GM18505 (cell line): Measurements from ENCODE around the gene ELMO1.

Experiments used
- ATAC-seq: cut with Tn5 transposase; IDR thresholded peaks from one replicate; pipeline ENCODE4 v1.9.1; 2021; ENCODE audit not compliant: unreplicated experiment
- POLR2A ChIP-seq: IDR thresholded peaks from 4 replicates; pipeline ENCODE4 v1.6.1; 2011; ENCODE audit warnings: borderline replicate concordance; ENCODE audit not compliant: insufficient read depth, insufficient read length; ENCODE audit errors: extremely low read depth

The ELMO1 gene

DNA sequence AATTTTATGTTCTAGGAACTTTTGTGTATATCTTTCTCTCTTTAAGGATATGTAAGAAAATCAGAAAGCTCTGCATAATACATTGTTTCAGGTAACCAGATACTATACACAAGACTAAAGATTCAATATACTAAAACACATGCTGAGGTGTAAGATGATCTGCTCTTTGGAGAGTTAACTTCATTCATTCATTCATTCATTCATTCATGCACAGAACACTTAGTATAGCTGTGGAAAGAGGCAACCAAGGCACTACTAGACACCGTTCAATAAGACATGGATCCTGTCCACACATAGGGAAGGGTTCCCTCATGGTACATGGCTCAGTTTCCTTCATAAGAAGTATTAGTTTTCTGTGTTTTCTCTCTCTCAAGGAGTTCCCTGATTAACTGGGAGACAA lies 516.8 kb downstream of the ELMO1 start:
- TF ChIP-seq POLR2A, result no peak
- ATAC-seq, result no peak

DNA sequence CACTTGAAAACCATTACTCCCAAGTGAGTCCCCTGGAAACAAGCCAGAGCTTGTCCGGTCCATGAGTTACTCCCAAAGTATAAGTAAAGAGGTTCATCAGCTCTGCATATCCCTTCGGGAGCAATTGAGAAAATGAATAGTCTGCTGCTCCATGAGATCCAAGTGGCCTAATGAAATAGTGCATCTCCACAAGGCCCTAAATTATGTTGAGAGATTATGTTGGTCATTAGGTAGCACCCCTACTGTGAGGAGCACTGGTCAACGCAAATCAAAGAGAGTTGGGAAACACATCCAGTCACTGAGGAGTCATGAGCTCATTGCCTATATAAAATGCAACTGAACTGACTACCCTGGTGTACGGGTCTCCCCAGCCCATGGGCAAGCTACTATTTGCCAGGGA lies 518.9 kb downstream of the ELMO1 start:
- ATAC-seq, result no peak
- TF ChIP-seq POLR2A, result no peak

DNA sequence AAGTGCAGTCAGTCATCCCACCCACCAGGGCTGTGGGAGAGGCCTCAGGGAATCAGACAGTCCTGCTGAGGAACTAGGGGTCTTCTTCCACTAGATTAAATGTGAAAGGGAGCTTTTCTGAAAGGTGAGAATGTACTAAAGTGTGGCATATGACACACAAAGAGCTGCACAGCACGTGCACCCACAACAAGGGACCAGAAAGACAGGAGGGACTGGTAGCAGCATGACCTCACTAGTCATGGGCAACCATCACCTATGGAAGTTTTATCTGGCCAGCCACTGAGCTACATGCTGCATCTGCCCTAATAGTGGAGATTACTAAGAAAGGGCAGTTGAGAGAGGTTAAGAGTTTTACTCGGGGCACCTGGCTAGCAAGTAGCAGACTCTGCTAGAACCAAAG lies 519.9 kb downstream of the ELMO1 start:
- ATAC-seq, result no peak
- TF ChIP-seq POLR2A, result no peak

DNA sequence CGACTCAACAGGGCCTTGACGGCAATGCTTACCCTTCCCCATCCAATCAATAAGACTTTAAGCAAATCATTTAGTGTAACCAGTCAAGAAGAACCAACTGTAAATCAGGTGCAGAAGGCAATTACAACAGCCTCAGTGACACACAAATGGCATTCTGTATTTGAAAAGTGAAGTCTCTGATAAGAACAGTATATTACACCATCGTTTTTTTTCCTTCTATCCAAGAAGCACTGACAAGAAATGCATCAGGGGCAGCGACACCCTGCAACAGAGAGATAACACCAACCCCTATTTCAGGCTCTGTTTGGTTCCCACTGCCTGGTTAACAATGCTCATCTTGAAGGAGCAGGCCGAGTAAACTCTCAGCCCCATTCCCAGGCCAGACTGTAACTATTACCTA lies 520.4 kb downstream of the ELMO1 start:
- ATAC-seq, result no peak
- TF ChIP-seq POLR2A, result no peak

DNA sequence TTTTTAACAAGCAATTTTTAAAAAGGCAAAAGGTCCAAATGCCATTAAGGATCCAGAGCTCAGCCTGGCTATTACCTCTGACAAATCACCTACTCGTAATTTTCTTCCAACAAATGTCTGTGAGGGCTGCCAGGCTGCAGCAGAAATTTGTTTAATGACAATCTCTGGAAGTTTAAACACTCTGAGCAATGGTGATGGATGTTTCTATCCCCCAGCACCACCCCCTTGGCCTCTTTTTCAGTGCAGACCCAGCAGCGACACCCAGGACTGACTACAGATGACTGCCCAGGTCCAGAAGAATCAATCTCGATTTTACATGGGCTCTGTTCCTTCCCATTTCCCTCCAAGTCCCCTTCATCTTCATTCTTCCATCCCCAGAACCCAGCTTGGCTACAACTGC lies 523.0 kb downstream of the ELMO1 start:
- TF ChIP-seq POLR2A, result no peak
- ATAC-seq, result no peak

DNA sequence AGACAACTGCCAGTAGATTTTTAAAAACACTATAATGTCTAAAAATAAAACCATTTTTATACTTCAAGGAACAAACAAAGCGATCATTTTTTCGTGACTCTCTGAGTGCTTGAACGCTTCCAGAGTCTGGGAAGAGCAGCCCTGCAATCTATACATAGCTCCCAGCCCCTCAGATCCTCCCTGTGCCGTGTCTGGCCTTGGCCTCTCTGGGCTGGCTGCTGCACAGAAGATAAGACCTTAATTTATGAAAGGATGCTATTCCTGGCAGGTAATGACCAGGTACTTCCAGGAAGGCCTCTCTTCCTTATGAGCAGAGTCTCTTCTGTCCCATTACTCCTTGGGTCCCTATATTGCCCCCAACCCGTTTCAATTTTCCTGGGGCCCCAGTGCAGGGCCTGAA lies 523.5 kb downstream of the ELMO1 start:
- ATAC-seq, result no peak
- TF ChIP-seq POLR2A, result no peak

DNA sequence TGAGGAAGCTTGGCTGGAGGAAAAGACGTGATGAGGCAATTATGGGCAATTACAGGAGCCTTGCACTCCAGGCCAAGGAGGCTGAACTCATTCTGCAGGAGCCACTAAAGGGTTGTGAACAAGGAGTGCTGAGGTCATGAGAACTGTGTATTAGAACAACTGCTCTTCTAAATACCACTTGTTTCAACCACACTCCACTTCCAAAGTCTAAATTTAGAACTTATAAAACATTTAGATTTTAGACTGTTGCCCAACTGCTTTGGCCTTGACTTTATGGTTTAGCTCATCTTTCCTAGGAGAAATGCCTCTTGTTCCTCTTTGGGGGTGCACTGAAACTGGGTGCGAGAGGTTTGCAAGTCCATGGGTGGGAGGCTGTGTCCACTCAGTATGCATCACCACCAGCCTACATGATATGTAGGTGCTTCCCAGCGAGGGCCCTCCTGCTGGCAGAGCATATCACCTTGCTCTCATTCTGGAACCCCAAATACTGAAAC lies 524.7 kb downstream of the ELMO1 start:
- ATAC-seq, result no peak

DNA sequence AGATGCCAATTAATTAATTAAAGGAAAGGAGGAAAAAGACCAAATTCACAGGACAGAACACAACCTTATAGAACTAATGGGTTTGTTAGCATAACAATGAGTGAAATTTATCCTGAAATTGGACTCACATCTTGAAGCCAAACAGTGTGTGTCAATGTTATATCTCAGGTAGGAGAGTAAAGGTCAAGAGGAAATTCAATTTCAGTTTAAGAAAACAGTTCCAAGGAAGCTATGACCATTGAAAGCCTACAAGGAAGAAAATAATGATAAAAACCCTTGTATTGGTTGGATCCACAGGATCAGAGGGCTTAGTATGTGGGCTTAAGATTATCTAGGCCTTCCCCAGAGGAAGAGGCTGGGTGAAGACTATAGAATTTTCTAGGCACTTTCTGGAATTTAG lies 525.5 kb downstream of the ELMO1 start:
- no peak for ATAC-seq
- no peak for TF ChIP-seq POLR2A

More for the DNA sequence above, 524.7 kb downstream of the ELMO1 start:
- TF ChIP-seq POLR2A, result no peak

DNA sequence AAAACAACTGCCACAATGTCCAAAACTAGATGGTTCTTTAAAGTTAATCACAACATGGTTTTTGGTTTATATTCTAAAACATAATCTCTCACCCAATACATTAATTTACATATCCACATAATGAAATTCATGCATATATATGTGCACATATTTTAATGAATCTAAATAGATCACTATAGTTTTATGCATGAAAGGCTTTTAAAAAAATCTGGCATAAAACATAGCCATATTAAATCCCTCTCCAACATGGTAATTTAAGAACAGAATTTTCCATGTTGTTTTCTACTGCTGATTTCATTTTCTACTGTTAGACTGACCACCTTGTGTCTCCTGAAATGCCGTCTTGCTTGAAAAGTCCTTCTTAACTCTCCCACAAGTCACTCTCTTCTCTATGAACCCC lies 528.2 kb downstream of the ELMO1 start:
- ATAC-seq, result no peak
- TF ChIP-seq POLR2A, result no peak

DNA sequence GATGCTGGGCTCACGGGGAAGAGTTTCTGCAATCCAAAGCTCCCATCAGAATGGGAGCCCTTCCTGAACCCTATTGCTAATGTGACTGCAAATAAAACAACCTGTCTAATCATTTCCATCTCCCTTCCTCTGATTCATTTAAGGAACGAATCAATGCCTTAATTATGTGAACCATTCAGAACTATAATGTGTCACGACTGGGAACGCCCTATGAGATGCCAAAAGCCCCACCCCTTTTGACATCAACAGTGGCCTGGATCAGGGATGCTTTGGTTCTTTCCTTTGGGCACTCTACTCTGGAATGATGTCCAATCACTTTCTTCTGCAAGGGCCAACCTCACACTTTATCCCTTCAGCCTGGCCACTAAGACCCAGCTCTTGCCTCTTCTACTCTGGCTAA lies 528.9 kb downstream of the ELMO1 start:
- no peak for ATAC-seq
- no peak for TF ChIP-seq POLR2A

DNA sequence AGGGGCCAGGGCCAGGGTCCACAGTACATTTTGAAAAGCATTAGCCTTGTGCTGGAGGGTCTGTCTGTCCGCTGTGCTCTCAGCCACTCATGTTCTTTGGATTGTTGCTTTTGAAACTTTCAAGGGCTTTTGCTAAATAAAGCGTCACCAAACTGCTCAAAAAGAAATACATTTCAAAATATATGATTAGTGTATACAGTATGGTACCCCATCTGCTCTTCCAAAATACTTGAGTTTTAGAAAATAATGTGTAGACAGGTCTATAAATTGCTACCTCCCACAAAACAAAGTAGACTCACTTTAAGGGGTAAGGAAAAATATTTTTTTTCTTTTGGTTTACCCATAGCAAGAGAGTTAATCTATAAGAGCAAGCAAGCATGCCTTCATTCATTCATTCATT lies 530.1 kb downstream of the ELMO1 start:
- no peak for ATAC-seq
- no peak for TF ChIP-seq POLR2A

DNA sequence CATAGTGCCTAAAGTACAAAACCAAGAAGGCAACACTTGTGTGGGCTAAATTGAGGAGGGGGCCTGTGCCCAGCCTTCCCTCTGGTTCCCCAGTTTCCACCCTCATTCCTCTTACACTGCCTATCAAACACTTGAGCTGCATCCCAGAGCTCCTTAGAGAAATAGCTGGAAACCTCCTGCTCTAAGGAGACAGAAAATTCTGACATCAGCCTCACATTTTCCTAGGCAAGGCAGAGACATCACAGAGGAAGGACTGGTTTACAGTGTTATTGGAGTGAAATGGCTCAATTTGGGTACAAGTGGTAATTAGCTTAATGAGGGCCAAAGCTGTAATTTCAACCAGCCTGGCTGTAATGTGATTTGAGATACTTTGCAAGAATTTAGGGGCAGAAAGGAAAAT lies 532.0 kb downstream of the ELMO1 start:
- no peak for TF ChIP-seq POLR2A
- ATAC-seq, result no peak

DNA sequence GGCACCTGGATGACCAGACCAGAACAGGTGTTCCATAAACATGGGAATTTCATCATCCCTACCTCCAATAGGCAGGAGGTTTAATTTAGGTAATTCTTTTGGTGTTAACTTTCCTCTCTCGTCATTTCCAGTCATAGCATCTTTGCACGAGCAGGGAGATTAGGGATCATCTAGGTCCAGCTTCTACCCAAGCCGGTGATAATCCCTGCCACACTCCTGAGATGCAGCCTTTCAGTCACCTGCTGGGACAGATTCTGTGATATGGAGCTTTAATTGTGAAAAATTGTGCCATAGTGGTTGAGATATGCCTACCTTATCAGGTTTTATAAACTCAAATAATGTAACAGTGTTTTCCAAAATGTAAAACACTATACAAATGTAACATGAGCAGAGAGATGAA lies 532.5 kb downstream of the ELMO1 start:
- no peak for ATAC-seq

DNA sequence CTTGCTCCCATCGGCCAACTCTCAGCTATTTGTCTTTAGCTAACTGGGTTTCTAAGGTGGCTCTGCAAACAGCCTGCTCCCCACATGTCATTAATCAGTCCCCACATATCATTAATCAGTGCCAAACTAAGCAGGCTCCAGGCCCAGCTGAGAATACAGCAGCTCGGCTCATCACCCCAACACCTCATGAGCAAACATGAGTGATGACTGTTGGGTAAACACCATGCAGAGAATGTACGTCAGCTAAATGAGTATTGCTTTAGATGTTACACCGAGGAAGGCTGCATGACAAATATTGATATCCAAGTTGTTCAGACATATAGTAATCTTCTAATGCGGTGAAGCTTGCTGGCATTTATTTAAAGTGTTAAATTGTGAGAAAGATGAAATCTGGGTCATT lies 536.9 kb downstream of the ELMO1 start:
- ATAC-seq, result no peak

More for the DNA sequence above, 532.5 kb downstream of the ELMO1 start:
- no peak for TF ChIP-seq POLR2A

DNA sequence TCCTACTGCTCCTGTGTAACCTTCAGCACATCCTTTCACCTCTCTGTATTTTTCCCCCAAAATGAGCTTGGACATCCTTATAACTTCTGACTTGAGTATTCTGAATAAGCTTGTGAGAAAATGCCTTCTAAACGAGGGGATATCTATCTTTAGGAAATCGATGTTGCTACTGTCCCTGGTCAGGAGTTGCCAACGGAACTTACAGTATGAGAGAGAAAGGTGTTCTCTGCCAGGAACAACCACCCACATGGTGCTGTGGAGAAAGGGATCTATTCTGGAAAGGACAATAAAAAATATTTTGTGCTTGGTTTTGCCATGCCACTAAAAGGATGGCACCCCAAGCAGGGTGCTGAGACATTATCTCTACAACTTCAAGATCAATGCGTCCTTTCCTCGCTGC lies 537.8 kb downstream of the ELMO1 start:
- ATAC-seq, result no peak
- no peak for TF ChIP-seq POLR2A

More for the DNA sequence above, 536.9 kb downstream of the ELMO1 start:
- TF ChIP-seq POLR2A, result no peak

DNA sequence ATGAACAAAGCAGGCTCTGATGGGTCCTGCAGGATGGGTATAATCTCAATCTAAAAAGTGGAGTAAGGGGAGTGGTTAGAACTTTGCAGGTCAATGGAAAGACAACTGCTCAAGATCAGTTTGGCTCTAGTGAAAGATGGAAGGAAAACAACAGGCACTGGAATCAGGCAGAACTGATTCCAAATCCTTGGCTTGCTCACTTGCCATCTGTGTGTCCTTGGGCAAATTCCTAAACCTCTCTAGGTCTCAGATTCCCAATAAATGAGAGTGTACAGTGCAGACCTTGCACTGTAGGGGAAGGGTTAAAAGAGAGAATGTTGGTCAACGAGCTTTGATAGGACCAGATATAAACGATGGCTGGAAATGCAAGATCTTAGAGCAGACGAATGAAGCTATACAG lies 538.3 kb downstream of the ELMO1 start:
- TF ChIP-seq POLR2A, result no peak
- no peak for ATAC-seq

DNA sequence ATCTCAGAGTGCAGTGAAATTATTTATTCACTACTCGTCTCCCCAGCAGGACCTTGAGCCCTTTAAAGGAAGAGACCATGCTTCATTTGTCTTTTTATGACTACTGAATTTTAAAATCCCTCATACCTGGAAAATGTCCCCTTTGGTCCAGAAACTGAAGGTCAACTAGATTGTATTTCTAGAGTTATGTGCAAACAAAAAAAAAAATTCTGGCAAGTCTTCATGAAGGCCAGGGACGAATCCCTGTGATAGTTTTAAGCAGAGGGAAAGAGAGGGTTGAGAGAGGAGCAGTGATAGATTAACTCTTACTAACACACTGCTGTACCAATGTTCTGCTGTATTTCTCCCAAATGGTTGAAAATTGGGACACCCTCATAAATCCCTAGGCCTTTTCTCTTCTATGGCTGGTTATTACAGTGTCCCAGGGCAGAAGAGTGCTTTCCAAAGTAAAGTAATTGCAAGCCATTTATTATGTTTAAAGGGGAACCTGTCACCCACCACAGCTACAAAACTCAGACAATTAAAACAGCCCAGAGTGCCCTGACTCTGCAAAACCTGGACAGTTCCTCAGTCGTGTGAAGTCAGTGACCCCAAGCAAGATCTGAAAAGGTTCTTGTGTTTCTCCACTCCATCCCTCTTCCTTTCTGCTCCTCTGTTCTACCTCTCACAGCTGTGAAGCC lies 541.6 kb downstream of the ELMO1 start:
- TF ChIP-seq POLR2A, result no peak
- ATAC-seq, result no peak
